HG03571 (cell line): Measurements from ENCODE around the gene DCAF12.
A peak's percentile ranks its signal among the peaks of the same experiment; 100 is the strongest.
"Not testable (repeated sequence)": the region's sequence is repeated elsewhere in the genome, so short reads cannot be mapped to it uniquely, and the experiment has no call there.

Experiments used
- ATAC-seq: cut with Tn5 transposase; IDR thresholded peaks from one replicate; pipeline ENCODE4 v1.9.1; 2021; ENCODE audit not compliant: unreplicated experiment

DCAF12 gene

GRCh38 chr9:34070606-34071324 lies 55.7 kb downstream of the DCAF12 start:
- no peak for ATAC-seq

- ATAC-seq, result no peak
Observed at GRCh38 chr9:34069831-34070230, 56.7 kb downstream of the DCAF12 start.

- ATAC-seq, result no peak
Observed at GRCh38 chr9:34065541-34065940, 61.0 kb downstream of the DCAF12 start.

- no peak for ATAC-seq
Observed at GRCh38 chr9:34059954-34060353, 66.5 kb downstream of the DCAF12 start.

- ATAC-seq, result no peak
Observed at GRCh38 chr9:34059281-34059680, 67.2 kb downstream of the DCAF12 start.

GRCh38 chr9:34049630-34050384 lies 76.7 kb downstream of the DCAF12 start:
- no peak for ATAC-seq

- peak; percentile 76 for ATAC-seq
Observed at GRCh38 chr9:34048727-34049629, 77.5 kb downstream of the DCAF12 start, which contains the start of gene UBAP2. UBAP2 (minus strand) TSS chr9:34048887; CDS start chr9:34017148, 31,739 bp downstream.

GRCh38 chr9:34047864-34048726 lies 78.4 kb downstream of the DCAF12 start:
- peak; percentile 21 for ATAC-seq

GRCh38 chr9:34046784-34047379 lies 79.6 kb downstream of the DCAF12 start:
- ATAC-seq, result no peak

- ATAC-seq, result no peak
Observed at GRCh38 chr9:34045903-34046302, 80.6 kb downstream of the DCAF12 start.

- not testable (repeated sequence) for ATAC-seq
Observed at GRCh38 chr9:34042074-34042473, 84.4 kb downstream of the DCAF12 start.

GRCh38 chr9:34038851-34039250 lies 87.6 kb downstream of the DCAF12 start:
- not testable (repeated sequence) for ATAC-seq

- no peak for ATAC-seq
Observed at GRCh38 chr9:34037626-34038025, 88.9 kb downstream of the DCAF12 start.

GRCh38 chr9:34036625-34037024 lies 89.9 kb downstream of the DCAF12 start:
- no peak for ATAC-seq
